NCI-H82 (cell line): ENCODE measurements around the gene NSD2.
"Not testable (repeated sequence)": the region's sequence is repeated elsewhere in the genome, so short reads cannot be mapped to it uniquely, and the experiment has no call there.

Source experiments
- DNase-seq: peaks from one replicate; lab custom pipeline; 2025; lab: John Stamatoyannopoulos, UW

The NSD2 gene

DNA sequence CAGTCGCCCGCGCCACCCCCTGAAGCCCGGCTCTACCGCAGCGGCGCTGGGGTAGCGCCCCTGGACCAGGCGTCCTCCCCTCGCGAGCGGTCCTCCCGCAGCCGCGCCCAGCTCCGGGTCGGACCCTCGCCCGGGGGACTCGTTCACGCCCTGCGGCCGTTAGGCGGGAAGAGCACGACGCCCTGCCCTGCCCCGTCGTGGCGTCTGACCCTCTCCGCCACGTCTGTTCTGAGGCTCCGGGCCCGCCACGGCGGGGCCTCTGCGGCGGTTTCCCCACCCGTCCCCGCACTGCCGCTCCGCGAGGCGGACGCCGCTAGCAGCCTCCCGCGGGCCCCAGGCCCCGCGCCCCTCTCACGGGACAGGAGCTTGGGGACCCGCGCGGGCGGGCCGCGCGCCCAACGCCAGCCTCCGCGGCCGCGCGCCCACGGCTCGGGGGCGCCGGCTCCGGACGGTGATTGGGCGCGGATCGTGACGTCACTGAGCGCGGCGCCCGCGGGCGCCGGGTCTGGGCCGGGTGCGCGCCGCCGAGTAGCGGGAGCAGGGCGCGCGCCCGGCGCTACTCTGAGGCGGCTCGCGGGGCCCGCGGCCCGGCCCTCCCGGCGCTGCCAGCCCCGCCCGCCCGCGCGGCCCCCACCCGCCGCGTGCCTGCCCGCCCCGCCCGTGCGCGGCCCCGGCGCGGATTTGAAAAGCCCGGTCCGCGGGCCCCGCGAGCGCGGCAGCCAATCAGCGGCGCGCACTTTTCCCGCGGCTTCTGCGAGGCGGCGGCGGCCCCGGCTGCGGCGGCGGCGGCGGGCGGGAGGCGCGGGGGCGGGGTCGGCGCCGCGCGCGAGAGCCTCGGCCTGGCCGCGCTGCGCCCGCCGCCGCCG lies at the start of gene NSD2:
TSS of gene NSD2 (plus strand) at position 816 of the 866 bp plus-strand sequence. CDS start 29,262 bp downstream, outside the sequence.
- peak; percentile 89 for DNase-seq

DNA sequence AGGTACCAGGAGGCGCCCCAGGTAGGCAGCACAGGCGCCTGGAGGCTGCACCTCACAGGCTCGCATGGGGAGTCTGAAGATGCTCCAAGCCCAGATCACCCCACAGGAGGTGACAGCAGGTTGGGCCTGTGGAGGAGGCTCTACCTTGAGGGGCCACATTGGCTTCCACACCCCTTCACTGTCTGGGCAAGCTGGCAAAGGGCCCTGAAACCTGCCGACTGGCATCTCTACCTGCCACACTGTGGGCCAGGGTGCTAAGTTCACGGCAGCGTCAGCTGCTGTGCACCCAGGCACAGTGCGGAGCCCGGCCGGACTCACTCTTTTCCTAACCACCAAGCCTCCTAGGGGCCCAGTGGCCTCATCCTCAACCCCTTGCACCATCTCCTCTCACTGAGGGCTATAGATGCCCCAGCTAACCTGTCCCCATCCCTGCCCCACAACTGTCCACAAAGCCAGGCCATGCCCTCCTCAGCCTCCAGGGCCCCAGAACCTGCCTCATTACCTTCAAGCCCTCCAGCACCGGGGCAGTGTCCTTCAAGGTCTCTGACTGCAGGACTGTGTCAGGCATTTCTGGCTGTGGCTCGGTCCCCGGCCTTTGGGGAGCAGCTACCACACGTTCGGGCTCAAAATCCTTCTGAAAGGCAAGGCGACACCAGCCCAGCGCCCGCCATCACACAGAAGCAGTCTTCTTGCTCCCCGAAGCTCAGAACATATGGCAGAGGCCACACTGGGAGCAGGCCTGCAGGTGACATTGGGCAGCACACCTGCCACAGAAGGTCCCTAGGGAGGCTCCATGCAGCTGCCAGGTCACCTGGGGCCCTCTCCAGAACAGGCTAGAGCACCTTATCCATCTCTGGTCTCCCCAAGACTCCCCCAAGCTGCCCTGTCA lies 49.3 kb upstream of the NSD2 start:
- DNase-seq: no peak

- no peak for DNase-seq
Observed at GRCh38 chr4:1822568-1823544, 48.3 kb upstream of the NSD2 start.

- DNase-seq: no peak
Observed at GRCh38 chr4:1823545-1823932, 47.7 kb upstream of the NSD2 start.

DNA sequence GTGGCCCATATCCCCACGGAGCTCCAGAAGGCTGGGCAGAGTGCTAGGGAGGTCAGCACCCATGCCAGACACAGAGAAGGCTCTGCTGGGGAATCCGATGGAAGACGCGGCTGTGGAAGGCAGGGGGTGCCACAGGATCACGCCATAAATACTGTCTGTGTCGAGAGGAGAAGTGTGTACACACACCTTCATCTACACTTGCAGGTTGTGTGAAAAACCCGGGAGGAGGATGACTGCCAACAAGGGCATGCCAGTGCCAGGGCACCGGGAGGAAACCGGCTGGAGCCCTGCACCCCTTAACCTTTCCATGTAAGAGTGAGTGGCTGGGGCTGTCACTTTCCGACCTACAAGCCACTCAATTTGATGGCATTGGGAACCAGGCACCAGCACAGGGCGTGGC lies 46.4 kb upstream of the NSD2 start:
- no peak for DNase-seq

DNA sequence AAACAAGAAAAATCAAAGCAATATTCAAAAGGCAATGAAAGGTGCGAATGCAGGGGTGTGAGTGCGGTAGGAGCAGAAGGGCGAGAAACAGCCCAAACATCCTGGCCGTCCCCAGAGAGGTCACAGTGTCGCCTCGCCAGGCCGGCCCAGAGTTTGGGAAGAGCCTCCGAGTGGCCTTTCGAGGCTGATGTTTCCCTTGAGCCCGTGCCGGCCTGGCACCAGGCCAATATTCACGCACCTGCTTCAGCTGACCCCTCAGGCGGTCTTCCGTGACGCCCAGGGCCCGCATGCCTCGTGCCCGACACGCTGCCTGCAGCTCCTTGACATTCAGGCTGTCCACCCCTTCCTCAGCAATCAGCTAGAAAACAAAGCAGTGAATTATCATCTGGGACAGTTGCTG lies 45.9 kb upstream of the NSD2 start:
- no peak for DNase-seq

DNA sequence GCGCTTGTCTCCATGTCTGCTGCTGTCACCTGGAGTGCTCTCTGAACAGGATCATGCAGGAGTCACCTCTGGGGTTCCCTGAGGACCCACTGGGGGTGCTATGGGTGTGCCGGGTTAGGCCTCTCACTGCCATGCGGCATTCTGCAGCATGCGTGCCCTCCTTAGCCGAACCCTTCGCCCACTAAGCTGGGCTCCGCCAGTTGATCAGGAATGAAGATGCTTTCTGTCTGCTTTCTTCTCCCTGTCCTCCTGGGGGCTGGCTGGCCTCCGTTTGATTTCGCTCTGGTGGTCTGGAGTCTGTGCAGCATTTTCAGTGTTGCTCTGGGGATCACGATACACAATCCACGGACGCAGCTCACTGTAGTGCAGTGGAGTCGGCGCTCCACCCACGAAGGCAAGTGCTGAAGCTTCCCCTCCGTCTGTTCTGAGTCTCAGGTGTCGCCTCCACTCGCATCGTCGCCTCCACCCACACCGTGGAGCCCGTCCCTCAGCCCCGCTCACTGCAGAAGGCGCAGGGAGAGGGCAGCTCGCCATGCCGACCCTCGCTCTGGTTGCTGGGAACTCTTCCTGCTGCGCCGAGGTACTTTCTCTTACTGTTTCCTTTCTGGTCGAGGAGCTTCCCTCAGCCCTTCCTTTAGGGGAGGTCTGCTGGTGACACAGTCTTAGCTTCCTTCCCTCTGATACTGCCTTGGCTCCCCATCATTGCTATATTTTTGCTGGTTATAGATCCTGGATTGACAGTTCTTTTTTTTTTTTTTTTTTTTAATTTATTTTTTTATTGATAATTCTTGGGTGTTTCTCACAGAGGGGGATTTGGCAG lies 44.5 kb upstream of the NSD2 start:
- DNase-seq: no peak

DNA sequence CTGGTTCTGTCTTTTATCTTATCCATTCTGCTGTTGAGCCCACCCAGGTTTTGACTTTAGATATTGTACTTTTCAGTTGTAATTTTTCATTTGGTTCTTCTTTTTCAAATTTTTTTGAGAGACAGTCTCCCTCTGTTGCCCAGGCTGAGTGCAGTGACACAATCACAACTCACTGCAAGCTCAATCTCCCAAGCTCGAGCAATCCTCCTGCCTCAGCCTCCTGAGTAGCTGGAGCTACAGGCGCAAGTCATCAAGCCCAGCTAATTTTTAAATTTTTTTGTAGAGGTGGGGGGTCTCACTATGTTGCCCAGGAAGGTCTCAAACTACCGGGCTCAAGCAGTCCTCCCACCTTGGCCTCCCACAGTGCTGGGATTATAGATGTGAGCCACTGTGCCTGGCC lies 41.0 kb upstream of the NSD2 start:
- no peak for DNase-seq

DNA sequence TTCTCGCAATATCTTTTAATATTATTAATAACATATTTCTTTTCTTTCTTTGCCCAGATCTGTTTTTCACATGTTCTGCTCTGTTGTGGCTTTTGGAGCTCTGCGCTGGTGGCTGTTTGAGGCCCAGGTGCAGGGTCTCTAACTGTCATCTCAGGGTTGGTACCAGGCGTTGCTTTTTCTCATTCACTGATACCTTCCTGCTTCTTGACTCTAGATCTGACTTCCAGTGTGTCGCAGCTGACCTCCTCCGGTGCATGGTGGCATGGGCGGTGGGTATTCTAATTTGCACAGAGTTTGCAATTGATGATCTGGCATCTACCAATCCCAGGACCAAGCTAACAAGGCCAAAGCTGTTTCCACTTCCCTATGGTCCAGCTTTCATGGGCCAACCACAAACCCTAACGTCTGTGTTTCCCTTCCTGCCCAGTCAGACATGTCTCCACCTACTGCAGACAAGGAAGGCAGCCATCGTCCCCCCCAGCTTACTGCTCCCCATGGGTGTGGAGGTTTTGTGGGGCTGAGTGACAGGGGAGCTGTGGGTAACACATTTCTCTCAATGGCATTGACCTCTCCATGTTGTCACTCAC lies 40.5 kb upstream of the NSD2 start:
- DNase-seq: no peak

DNA sequence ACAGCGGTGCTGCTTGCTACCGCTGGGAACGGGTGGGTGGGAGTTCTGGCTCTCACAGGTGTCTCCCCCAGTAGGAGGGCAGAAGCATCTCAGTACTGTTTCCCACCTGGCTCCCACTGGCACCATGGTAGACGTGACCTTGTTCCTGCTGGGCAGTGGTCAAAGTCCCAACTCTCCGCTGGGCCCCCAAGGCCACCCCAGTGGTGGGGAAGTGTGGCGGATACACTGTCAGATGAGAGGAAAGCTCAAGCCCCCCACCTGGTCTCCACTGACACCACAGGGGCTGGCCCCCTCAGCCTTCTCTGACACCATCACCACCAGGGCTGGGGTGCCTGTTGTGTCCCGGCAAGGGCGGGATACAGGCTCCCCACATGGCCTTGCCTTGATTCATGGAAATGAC lies 39.9 kb upstream of the NSD2 start:
- DNase-seq: no peak

DNA sequence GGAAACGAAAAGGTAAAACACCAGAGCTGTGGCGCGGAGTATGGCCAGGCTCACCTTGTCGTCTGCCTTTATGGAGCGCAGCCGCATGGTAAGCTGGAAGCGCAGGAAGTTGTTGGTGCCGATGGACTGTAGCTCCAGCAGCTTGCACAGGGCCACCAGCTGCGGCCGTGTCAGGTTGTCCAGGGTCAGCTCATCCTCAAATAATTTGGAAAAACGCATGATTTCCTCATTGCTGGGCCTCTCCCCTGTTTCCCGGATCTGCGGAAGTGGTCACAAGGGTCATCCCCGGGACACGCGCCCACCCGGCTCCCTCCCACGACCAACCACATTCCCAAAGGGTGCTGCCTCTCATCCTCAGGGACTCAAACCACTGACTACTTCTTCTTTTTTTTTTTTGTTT lies 38.5 kb upstream of the NSD2 start:
- DNase-seq: no peak

GRCh38 chr4:1833307-1834046 lies 37.7 kb upstream of the NSD2 start:
- no peak for DNase-seq

DNA sequence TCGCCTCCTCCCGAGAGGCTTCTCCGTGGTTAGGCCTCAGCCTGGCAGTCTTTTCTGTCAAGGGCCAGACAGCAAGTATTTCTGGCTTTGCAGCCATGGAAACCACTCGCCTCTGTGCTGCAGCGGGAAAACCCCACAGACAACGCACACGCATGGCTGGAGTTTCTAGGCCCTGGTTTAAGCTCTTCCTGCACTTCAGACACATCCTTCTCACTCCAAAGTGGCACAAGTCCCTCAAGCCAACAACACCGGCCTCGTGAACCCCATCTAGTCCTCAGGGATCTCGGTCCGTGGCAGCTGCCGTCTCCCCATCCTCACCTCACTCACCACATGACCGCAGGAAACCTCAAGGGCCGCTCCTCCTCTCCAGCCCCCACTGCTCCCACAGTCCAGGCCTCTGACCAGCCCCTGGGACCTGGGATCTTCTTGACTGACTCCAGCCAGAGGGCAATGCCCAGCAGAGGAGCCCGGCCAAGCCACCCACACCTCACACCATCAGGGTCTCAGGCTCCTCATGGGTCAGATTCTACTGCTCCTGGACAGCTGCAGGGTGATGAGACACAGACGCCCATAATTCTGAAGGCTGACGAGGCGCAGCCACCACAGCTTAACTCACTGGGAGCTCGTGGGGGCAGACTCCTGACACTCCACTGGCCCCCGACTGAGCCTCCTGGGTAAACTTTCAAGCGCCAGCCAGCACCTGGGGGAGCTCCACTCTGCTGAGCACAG lies 37.0 kb upstream of the NSD2 start:
- no peak for DNase-seq

DNA sequence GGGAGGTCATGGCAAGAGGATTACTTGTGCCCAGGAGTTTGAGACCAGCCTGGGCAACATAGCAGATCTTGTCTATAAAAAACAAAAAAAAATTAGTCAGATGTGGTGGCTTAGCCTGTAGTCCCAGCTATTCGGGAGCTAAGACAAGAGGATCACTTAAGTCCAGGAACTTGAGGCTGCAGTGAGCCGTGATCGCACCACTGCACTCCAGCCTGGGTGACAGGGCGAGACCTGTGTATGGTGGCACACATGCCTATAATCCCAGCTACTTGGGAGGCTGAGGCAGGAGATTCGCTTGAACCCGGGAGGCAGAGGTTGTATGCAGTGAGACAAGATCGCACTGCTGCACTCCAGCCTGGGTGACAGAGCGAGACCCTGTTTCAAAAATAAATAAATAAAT lies 35.4 kb upstream of the NSD2 start:
- DNase-seq: not testable (repeated sequence)

DNA sequence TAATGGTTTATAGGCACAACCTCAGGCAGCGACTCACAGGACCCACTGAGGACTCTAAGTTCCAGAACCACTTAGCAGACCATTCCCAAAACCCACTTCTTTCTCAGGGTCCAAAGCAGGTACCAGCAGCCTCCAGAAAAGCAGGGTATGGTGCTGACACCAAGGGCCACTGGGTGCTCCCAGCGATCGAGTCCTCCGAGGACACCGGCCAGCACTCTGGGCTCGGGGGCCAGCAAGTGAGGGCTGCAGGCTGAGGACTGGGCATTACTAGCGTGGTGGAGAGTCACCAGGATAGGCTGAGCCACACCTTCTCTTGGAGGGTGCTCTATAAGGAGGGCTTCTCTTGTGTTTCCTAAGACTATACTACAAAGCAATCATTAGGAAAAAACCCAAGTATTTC lies 34.5 kb upstream of the NSD2 start:
- DNase-seq: no peak

DNA sequence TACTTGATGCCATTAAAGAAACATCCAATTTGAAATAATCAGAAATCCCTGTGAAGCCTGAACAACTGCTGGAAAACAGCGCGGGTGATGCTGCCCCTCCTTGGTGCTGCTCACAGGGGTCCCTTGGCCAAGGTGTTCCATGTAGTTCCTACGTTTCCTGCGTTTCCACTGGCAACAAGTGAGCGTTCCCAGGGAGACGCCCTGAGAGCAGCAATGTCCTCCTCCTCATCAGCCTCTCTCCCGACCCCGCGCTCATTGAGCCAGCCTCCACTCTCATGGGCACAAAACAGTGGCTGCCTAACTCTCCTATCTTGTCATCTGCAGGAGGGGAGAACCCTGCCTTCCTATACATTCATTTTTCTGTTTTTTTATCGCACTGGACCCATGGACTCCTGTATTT lies 34.1 kb upstream of the NSD2 start:
- no peak for DNase-seq

DNA sequence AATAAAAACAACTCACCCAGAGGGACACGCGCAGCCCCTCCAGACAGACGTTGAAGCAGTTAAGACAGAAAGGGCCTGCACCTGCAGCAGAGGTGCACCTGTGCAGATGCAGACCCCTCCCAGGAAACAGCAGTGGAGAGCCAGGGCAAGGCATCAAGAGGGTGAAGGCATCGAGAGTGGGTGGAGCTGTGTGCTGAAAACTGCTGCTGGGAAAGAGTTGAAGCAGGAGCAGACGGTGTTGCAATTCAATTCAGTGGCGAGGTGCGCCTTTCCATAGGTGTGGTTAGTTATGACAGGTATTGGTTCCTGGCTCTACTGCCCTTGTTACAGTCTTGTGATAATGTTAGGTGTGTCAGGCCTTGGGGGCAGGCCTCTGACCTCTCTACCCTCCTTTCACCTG lies 31.9 kb upstream of the NSD2 start:
- DNase-seq: no peak

DNA sequence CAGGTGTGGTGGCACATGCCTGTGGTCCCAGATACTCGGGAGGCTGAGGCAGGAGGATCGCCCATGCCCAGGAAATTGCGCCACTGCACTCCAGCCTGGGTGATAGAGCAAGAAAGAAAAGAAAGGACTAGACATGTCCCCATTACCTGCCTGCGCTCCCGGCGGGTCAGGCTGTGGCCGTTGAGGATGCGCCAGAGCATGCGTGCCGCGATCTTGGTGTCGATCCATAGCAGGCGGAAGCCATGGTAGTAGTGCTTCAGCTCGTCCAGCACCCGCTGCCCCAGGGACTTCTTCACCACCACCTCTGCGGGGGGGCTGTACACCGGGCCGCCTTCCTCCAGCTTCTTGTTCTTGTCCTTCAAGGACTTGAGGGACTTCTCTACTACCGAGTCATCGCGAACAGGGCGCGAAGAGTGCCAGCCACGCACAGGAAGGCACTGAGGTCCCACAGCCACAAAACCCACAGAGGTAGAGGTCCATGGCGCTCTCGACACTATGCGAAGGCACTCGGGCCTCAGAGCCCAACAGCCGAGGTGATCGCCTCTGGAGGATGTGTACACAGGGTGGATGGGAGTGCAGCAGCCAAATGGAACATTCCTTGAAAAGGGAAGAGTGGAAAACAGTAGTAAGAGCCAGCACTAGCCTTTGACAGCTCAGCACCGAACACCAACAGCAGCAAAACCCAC lies 29.8 kb upstream of the NSD2 start:
- DNase-seq: no peak

DNA sequence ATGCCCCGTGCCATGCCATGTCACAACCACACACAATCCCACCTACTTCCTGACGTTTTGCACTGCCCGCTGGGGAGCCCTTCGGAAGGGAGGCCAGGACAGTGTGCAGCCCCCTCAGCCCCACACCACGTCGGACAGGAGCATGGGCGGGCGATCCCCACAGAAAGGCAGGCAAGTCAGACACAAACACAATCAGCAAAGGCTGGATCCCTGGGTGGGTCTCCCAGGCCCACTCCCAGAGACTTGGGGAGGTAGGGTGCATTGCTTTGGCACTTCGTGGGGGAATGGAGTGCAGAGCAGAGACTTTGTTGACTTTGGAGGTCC lies 29.3 kb upstream of the NSD2 start:
- DNase-seq: no peak
